DOHH2 (cell line): ENCODE data around the gene SLITRK3.

Source experiments
- EZH2phosphoT487 ChIP-seq: fragments of 200-600 bp; sonication (generic); IDR thresholded peaks from 2 replicates; pipeline ENCODE4 v1.6.1; 2017; ENCODE audit warnings: borderline replicate concordance, mild to moderate bottlenecking, antibody characterized with exemption, low read length, moderate library complexity, mixed read lengths
- TF ChIP-seq, protein P1 (sequence below): fragments of 200-600 bp; sonication (generic); IDR thresholded peaks from one replicate; pipeline ENCODE4 v1.5.1; 2014; ENCODE audit warnings: antibody characterized with exemption, mild to moderate bottlenecking, low read depth, low read length; ENCODE audit not compliant: poor library complexity, severe bottlenecking

DNA sequence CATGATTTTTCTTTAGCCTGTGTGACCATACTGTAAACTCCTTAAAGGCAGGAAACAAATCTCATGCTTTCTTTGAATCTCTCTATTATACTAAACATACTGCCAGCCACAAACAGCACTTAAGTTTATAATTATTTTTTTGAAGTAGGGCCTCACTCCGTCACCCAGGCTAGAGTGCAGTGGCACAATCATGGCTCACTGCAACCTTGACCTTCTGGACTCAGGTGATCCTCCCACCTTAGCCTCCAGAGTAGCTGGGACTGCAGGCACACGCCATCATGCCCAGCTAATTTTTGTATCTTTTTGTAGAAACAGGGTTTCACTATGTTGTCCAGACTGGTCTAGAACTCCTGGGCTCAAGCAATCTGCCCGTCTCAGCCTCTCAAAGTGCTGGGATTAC is 14.5 kb upstream of the SLITRK3 start:
- TF ChIP-seq, protein P1, sequence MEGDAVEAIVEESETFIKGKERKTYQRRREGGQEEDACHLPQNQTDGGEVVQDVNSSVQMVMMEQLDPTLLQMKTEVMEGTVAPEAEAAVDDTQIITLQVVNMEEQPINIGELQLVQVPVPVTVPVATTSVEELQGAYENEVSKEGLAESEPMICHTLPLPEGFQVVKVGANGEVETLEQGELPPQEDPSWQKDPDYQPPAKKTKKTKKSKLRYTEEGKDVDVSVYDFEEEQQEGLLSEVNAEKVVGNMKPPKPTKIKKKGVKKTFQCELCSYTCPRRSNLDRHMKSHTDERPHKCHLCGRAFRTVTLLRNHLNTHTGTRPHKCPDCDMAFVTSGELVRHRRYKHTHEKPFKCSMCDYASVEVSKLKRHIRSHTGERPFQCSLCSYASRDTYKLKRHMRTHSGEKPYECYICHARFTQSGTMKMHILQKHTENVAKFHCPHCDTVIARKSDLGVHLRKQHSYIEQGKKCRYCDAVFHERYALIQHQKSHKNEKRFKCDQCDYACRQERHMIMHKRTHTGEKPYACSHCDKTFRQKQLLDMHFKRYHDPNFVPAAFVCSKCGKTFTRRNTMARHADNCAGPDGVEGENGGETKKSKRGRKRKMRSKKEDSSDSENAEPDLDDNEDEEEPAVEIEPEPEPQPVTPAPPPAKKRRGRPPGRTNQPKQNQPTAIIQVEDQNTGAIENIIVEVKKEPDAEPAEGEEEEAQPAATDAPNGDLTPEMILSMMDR = no peak
- no peak for TF ChIP-seq EZH2phosphoT487
